NCI-H526 treated with DMSO at 0.1 percent for 48 hours (cell line): Measurements from ENCODE around the gene ZNF354C.
"Not testable (repeated sequence)": the region's sequence is repeated elsewhere in the genome, so short reads cannot be mapped to it uniquely, and the experiment has no call there.

ENCODE experiments used
- DNase-seq: peaks from one replicate; lab custom pipeline; 2025; lab: John Stamatoyannopoulos, UW

Gene ZNF354C

DNA sequence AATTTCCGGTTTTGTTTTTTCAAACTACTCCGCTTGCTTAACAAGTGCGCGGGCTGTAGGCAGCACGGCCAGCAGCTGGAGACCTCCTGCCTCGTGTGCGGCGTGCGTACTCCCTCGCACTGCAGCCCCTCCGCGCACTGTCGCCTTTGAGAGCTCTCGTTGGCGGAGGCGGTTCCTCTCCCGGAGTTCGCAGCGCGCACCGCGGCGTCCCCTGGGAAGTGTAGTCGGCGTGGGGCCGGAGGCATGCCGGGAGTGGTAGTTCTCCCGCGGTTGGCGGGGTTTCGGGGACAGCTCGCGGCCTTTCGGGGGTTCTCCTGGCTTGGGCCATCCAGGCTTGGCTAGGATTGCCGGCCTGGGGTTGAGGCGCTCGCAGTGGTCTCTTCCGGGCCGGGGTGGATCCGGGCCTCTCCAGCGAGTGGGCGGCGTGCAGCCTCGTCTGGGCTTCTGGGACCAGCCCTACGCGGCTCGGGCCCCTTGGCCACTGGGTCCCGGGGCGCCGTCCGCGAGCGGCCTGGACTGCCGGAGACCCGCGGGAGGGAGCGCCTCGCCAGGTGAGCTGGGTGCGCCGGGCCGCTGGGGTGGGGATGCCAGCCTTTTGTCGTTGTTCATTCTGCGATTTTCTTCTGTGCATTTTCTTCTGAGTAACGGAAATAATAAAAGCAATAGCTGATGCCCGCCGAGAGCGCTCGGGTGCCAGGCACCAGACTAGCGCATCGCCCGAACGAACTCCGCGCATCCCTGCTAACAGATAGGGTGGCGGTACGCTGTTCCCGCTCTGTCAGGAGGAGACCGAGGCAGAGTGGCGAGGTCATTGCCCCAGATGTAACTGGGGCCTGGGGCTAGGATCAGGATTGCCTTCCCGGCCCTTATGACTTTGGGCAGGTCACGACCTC lies at the start of gene ZNF354C:
ZNF354C (plus strand) TSS at position 258 of the 893 bp plus-strand sequence. CDS start 1,696 bp downstream, outside the sequence.
- peak; percentile 42 for DNase-seq

DNA sequence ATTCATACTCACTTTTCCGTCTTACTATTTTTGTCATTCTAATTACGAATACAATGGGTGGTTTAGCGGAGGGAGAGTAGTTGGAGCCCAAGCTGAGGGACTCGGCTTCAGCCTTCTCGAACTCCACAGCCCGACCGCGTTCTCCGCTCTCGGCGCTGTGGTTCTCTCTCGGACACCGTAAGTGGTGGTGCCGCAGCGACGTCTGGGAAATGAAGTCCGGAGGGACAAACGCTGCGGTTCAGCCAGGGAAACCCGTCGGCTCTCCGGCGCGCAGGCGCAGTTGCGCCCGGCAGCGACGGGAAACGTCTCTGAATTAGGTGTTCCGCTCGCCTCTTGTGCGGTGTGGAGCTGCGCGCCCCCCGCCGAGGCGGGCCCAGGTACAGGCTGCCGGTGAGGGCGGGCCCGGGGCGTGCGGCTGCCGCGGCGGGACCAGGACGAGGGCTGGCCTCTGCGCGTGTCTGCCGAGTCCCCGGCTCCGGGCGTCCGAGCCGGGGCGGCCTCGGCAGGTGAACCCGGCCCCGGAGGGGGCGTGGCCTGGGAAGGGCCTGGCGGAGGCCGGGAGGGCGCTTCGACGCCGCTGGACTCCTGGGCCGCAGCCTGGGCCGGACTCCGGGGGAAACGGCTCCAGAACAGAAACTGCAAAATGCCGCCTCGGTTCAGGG lies 36.5 kb upstream of the ZNF354C start, which contains the start of gene ZNF879:
ZNF879 (plus strand) TSS at position 277 of the 662 bp plus-strand sequence. CDS start 1,201 bp downstream, outside the sequence.
- DNase-seq, result peak; percentile 67

DNA sequence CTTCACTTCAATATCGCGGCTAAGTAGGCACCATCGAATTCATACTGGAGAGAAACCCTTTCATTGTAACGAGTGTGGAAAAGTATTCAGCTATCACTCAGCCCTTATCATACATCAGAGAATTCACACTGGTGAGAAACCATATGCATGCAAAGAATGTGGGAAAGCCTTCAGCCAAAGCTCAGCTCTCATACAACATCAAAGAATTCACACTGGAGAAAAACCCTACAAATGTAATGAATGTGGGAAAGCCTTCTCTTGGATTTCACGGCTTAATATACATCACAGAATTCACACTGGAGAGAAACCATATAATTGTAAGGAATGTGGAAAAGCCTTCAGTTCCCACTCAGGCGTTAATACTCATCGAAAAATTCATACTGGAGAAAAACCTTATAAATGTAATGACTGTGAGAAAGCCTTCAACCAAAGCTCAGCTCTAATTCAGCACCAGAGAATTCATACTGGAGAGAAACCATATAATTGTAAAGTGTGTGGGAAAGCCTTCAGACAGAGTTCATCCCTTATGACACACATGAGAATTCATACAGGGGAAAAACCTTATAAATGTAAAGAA lies 27.1 kb upstream of the ZNF354C start:
- no peak for DNase-seq

DNA sequence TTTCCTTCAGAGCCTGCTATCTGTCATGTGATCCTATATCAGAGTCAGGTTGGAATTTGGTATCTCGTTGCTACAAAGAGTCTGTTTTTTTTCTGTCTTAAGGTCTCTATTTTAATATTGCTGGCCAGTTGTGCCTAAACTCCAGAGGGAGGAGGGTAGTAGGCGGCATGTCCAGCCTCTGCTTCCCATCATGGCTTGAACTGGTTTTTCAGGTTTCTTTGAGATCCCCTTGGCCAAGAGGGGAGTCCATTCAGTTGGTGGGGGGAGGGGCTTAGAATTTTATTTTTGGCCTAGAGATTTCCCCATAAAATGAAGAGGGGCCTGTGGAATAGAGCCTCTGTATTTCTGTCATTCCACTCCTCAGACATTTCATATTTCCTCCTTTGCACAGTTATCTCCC lies 15.4 kb upstream of the ZNF354C start:
- no peak for DNase-seq

DNA sequence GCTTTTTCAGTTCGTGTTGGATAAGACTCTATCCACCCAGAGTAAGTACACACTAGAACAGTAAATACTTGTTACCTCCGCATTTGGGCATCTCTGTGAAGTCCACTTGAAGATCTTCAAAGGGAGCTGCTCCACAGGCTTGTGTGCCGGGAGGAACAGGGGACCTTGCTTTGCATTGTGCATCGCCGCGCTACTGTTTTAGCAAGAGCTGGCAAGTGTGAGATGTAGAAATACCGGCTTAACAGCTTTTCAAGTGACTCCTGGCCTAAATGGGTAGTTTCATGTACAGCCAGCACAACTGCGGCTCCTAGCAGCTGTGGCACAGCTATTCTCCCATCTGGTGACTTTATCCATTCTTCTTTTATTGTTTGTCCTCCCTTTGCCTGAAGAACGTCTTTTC lies 8.4 kb upstream of the ZNF354C start:
- DNase-seq, result no peak

DNA sequence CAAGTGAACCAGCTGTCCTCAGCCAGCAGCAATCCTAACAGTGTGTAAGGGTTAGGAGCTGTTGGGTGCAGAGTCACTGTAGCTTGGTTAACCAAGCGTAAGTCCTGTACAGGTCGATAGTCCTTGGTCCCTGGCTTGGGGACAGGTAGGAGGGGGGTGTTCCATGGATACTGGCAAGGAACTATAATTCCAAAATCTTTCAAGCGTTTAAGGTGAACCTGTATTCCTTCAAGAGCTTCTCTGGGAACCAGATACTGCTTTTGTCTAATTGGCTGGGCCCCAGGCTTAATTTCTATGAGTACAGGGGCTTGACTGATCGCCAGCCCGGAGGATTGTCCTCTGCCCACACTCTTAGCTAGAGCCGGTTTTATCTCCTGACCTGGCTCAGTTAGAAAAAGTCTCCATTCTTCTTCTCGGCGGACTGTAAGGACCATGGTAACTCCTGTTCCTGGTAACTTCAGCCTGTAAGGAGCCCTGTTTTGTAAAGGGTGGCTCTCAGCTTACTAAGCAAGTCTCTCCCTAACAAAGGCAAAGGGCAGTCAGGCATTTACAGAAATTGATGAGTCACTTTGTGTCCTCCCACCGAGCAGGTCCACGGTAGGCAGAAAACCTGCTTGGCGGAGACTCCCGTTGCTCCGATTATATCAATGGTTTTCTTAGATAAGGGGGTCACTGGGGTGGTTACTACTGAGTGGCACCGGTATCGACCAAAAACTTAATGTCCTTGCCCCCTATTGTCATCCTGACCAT lies 6.0 kb upstream of the ZNF354C start:
- DNase-seq, result no peak

DNA sequence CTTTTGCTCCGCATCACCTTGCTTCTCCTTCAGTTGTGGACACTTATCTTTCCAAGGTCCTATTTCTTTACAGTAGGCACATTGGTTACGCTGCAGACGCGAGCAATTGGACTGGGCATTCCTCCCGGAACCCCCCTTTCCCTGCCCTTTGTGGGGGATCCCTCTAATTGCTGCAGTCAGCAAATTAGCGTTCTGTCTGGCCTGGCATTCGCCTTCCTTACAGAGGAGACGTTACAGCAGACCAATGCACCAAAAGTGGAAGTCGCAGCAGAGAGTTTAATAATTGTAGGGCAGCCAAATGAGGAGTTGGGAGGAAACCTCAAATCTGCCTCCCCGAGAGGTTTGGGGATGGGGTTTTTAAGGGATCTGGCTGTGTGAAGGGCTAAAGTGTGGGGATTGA lies 5.3 kb upstream of the ZNF354C start:
- DNase-seq, result no peak

DNA sequence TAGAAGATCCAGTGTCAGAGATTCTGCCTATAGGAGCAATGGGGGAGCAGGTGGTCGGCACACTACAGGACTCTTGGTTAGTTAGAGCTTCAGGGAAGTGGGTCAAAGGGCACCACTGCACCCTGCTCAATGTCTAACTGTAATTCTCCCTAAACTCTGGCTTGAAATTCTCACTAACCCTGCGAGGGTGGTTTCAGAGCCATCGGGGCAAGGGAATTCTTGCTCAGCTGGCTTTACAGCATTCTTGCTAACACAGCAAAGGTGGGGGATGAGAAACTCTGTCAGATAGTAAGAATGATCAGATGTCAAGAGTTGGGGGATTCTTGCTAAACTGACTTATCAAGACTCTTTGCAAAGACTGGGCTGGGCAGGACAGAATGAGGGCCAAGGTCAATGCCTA lies 4.7 kb upstream of the ZNF354C start:
- no peak for DNase-seq

DNA sequence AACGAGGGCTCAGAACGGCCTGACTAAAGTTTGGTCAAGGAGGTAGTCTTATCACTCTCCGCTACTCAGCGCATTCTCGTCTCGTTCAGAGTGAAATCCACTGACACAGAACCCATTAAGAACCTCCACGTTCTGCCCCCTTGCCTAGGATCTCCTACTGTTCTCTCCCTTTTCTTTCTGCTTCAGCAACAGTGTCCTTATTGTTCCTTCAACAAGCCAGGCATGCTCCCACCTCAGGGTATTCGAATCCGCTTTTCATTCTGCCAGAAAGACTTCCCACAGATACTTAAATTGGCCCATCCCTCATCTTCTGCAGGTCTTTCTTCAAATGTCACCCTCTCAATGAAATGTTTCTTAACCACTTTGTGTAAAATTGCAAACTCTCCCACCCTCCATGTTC lies 4.3 kb upstream of the ZNF354C start:
- DNase-seq, result no peak

DNA sequence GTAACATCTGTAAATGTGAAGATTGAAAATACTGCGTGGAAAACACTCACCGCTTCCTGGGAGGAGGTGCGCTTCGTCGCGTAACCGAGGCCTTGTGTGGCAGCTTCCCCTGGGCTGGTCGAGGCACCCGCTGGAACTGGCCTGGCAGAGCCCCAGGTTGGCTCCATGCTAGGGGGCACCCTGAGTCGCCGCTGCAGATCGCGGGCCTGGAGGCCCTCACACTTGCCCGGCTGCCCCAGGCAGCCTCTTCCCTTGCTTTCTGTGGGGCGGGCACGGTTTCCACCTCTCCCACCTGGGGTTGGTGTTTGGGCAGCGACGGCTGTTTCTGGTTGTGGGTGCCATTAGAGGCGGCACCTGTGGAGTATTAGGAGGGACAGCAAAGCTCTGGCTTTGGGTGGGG lies 852 bp downstream of the ZNF354C start:
- DNase-seq, result no peak

DNA sequence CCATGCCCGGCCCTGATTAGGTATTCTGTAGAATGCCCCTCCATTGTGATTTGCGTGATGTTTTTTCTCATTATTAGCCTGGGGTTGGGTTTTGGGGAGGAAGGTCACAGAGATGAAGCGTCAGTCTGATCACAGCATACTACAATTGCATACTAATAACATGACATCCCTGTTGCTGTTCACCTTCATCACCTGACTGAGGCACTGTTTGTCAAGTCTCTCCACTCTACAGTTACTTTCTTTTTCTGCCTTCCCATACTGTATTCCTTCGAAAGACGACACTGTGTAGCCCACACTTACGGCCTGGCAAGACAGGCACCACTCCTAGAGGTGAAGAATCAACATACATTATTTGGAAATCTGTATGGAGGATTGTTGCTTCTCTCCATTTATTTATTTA lies 5.5 kb downstream of the ZNF354C start:
- DNase-seq, result no peak

DNA sequence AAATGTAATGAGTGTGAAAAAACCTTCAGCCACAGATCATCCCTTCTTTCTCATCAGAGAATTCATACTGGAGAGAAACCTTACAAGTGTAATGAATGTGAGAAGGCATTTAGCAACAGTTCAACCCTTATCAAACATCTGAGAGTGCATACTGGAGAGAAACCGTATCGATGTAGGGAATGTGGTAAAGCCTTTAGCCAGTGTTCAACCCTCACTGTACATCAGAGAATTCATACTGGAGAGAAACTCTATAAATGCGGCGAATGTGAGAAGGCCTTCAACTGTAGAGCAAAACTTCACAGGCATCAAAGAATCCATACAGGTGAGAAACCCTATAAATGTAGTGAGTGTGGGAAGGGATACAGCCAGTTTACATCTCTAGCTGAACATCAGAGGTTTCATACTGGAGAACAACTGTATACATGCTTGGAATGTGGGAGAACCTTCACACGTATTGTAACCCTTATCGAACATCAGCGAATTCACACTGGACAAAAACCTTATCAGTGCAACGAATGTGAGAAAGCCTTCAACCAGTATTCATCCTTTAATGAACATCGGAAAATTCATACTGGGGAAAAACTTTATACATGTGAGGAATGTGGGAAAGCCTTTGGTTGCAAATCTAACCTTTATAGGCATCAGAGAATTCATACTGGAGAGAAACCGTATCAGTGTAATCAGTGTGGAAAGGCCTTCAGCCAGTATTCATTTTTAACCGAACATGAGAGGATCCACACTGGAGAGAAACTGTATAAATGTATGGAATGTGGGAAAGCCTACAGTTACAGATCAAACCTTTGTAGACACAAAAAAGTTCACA lies 19.2 kb downstream of the ZNF354C start:
- no peak for DNase-seq

DNA sequence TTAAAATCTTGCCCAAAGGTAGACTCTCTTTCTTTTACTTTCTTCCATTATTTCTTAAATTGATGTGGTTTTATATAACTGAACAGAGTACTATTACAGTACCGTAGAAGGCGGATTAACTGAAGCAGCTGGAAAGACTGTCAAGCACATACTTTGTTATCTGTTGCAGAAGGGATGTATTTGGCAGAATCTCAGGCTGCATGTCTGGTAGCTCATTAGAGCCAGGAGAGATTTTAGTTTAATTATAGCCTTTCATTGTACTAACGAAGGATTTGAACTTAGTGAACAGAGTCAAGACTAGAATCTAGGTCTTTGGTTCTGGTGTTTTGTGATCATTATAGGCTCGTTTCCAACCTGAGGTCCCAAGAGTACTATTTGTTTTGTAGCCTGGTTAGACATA lies 20.6 kb downstream of the ZNF354C start:
- DNase-seq, result no peak

DNA sequence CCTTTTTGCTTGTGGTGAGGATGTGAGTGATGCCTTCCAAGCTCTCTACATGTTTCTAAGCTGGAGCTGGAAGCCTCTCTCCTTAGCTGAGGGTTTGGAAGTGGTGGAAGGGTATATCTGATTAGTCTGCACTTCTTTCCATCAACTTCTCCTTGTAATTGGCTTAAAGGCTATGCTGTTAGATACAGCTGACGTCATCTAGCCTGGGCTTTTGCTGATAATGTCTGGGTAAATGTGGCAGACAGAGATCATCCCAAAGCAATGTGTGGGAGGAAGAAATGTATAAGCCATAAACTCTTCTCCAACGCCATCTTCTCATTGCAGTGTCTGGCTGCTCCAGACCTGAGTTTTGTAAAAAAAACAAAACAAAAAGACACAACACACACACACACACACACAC lies 29.3 kb downstream of the ZNF354C start:
- no peak for DNase-seq

DNA sequence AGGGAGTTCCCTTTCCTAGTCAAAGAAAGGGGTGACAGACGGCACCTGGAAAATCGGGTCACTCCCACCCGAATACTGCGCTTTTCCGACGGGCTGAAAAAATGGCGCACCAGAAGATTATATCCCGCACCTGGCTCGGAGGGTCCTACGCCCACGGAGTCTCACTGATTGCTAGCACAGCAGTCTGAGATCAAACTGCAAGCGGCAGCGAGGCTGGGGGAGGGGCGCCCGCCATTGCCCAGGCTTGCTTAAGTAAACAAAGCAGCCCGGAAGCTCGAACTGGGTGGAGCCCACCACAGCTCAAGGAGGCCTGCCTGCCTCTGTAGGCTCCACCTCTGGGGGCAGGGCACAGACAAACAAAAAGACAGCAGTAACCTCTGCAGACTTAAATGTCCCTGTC lies 41.1 kb downstream of the ZNF354C start:
- not testable (repeated sequence) for DNase-seq

DNA sequence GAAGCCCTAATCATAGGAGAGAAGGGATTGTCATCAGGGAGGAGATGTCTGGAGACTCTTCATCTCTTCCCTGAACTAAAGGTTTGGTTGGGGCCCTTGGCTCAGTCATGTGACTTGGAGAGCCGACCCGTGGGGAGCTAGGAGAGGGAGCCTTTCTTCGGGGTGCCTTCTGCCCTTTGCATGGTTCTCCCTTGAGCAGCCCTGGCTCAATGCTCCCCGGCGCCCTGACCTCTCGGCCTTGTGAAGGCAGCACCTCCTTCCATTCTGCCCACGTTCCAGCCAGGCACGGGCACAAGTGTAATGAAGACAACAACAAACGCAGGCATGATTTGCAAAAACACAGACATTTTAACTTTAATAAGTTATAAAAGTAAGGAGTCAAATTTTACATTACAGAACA lies 50.4 kb downstream of the ZNF354C start:
- no peak for DNase-seq

DNA sequence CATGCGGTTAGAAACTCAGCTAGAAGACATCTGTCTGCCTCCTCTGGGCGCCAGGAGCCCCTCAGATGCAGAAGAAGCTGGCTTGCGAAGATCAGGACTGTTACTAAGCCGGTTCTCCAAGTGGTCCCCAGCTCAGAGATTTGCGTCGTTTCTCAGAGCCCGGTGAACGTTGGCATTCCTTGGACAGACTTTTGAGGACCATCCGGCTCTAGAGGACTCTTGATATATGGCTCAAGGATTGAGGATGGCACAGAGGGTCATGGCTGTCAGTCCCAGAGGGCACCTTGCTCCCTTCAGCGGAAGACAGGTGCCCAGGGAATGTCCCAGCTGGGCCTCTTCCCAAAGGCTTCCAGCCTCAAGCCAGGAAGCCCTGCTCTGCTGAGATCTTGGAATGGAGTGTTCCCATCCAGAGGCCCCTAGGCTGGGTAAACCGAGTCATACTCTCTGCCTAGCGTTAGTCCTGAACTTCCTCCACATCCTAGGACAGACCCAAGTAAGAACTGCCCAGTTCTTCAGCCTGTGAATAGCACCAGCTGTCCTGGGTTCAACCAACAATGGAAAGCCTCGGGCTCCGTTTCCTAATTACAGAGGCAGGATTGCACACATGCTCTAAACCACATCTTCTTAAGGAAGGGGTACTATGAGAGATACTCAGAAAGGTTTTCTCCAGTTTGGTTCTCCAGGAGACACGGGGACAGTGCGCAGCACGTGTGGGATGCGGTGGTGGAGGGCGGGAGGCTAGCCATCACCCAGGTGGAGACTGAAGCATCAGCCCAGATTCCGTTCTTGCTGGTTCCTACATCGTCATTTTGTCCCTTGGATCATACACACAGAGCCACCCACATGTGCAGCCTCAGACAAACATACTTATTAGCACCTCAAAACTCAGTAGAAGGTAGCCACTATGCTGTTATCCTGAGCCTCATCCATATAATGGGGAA lies 51.4 kb downstream of the ZNF354C start:
- no peak for DNase-seq

DNA sequence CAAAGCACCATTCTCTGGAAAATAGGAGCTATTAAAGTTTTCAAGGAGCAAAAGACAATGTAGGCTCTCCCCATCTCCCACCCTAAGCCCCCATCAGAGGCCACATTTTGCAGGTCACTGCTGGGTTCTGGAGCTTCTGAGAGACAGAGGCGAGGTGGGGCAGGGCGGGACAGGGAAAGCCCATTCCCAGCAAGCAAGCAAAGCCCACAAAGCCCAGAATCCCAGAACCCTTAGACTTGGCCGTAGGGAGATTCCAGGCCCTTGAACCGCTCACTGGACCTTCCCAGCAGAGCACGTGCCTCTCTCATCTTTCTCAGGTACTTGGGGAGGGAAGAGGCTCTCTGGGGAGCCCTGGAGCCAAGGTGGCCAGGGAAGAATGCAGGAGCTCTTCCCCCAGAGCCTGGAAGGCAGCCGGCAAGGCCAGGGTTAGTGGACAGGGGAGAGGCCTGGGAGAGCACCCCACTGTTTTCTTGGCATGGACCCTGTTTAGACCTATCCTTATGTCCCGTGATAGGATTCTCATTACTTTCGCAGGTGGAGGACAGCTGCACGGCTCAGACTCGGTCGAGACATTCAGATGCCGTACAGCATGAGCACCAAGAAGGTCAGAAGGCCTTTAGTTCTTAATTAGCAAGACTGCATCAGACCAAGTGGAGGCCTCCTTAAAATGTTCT lies 52.4 kb downstream of the ZNF354C start:
- DNase-seq, result no peak

DNA sequence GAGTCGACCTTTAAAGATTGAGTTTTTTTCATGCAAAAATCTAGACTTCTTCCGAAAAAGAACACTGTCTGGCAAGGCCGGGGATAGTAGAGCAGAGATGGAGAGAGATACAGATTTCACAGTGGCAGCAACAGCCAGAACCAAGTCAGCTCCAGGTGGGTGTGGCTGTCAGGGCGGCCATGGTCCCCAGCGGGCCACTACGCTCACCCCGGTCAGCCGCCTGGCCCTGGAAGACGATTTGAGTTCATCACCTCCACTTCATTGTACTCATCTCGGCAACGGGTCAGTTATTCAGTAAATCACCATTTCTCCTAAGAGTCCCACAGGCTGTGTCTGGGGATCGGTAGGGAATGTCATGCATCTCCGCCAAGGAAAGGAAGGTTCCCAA lies 53.0 kb downstream of the ZNF354C start:
- DNase-seq, result no peak
